ENCODE measurements around the gene C22orf23.

Gene C22orf23

DNA sequence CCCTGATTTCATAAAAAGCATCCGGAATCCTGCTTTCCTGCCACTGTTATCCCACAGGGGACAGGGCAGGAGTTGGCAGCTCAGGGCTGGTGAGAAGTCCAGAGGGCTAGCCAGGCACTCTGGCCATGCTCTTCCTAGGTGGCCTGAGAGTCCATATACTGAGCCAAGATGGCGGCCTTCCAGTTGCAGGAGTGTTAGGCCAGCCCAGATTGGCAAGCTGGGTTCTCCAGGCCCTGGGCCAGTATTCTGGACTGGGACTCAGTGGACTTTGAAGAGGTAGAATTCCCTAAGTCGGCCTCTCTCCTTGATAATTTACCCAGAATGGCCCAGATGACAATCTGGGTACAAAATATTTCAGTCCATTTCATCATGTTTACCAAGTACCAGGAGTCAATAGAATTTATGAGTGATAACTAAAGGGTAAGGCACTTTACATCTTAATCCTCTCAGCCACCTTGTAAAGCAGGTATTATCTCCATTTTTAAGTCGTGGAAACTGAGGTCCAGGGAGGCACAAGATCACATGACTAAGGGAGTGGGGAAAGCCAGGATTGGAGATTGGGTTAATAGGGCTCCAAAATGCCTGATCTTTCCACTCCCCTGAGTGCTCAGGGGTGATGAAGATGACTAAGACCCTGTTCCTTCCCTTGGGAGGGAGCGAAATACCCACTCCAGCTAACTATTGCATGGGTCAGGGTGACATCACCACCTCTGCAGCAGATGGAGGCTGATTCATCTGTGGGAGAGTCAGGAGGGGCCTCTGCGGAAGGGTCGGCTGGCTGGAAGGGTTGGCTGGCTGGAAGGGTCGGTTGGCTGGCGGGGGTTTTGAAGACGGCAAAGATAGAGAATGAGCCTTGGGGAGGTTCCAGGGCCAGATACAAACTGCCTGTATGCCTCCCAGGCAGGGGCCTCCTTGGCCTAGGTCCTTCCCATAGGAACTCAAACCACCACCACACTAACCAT lies 48.5 kb downstream of the C22orf23 start:
- peak overlapping the region in 4 of 7 experiments; percentile 61 to 83 (median 72) for H3K4me3 ChIP-seq (ENCODE audit: control insufficient read depth in 1 of 7, extremely low read depth in 1 of 7, insufficient read depth in 4 of 7, low read depth in 2 of 7, low read length in 6 of 7)
- H3K27ac ChIP-seq (ENCODE audit: insufficient read depth in 1 of 2, low read depth in 1 of 2, low read length in 2 of 2, poor library complexity in 1 of 2, severe bottlenecking in 2 of 2), result peak overlapping the region in 1 of 2 experiments; percentile 54
- H3K4me1 ChIP-seq (ENCODE audit: control extremely low read depth in 1 of 4, control insufficient read depth in 4 of 4, insufficient read depth in 4 of 4, low read length in 3 of 4), result peaks cover 0 to 37% (median 26%) of the 10 kb centered on the region in 4 experiments
- peak; percentile 66 to 81 (median 80) for DNase-seq
- peaks cover 0 to 2% (median 0%) of the 10 kb centered on the region in 4 experiments for H3K36me3 ChIP-seq (ENCODE audit: control insufficient read depth in 4 of 4, insufficient read depth in 4 of 4, low read length in 3 of 4)
- 86% methylated on average over 6 of the region's 10 CpGs for WGBS (ENCODE audit: insufficient coverage)
- CTCF ChIA-PET, result interaction anchor here (0.6 to 3.7 kb wide), 12 partner anchors 8 to 660 kb away, joined by 3 to 24 read pairs (median 3); no protein-coding TSS in a partner anchor
- no peaks in the 10 kb centered on the region for H3K27me3 ChIP-seq (replicated peaks in 2 of 5; ENCODE audit: control insufficient read depth in 4 of 5, insufficient read depth in 5 of 5, low read length in 4 of 5)
- POLR2A ChIA-PET, result no interaction called here
- no peaks in the 10 kb centered on the region for H3K9me3 ChIP-seq (ENCODE audit: control extremely low read depth in 1 of 5, control insufficient read depth in 4 of 5, insufficient read depth in 2 of 5, low read depth in 1 of 5, low read length in 4 of 5)

DNA sequence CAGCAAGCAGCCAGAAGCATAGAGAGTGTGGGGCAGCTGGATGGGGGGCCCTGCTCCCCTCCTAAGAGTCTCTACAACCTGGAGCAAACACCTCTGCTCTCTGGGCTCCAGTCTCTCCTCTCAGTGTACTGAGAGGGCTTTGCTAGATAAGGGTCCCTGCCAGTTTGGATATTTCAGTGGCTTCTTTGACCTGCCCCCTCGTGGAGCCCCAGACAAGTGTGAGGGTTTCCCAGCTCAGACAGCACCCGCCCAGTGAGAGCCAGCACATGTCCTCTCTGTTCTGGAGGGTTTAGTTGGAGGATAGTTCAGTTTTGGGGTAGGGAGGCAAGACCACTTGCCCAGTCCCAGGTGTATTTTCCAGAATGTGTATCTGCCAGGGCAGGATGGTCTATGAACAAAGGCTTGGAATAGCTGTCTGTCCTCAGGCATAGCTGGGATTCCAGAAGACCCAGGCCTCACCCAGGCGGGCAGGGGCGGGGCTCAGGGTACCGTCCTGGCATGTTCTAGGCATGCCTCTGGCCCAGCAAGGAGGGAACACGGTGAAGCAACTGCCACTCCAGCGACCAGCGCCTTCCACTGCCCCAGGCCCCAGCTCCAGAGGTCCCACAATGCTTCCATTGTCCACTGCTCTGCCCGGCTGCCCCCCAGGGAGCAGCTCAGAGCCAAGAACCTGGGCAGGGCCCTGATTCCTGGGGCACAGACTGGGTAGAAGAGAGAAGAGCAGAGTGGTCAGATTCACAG lies 54.8 kb downstream of the C22orf23 start:
- Histone ChIP-seq H3K36me3 (ENCODE audit: control insufficient read depth in 4 of 4, insufficient read depth in 4 of 4, low read length in 3 of 4) (no peaks in the 10 kb centered on the region), H3K9me3 (ENCODE audit: control extremely low read depth in 1 of 5, control insufficient read depth in 4 of 5, insufficient read depth in 2 of 5, low read depth in 1 of 5, low read length in 4 of 5) (no peaks in the 10 kb centered on the region), H3K27me3 (replicated peaks in 2 of 5; ENCODE audit: control insufficient read depth in 4 of 5, insufficient read depth in 5 of 5, low read length in 4 of 5) (no peaks in the 10 kb centered on the region), H3K4me3 (ENCODE audit: control insufficient read depth in 1 of 7, extremely low read depth in 1 of 7, insufficient read depth in 4 of 7, low read depth in 2 of 7, low read length in 6 of 7) (no peak overlapping the region), H3K27ac (ENCODE audit: insufficient read depth in 1 of 2, low read depth in 1 of 2, low read length in 2 of 2, poor library complexity in 1 of 2, severe bottlenecking in 2 of 2) (no peak overlapping the region), H3K4me1 (ENCODE audit: control extremely low read depth in 1 of 4, control insufficient read depth in 4 of 4, insufficient read depth in 4 of 4, low read length in 3 of 4) (peaks cover 6 to 51% (median 35%) of the 10 kb centered on the region in 4 experiments)
- CTCF ChIA-PET, result interaction anchor here (1.0 to 4.4 kb wide), 3 partner anchors 12 to 36 kb away, joined by 3 to 31 read pairs (median 4); no protein-coding TSS in a partner anchor
- POLR2A ChIA-PET, result interaction anchor here (1.2 kb wide), 1 partner anchor 35 kb away, joined by 7 read pairs; no protein-coding TSS in a partner anchor
- 78% methylated on average over 7 of the region's 9 CpGs for WGBS (ENCODE audit: insufficient coverage)
- DNase-seq, result no peak

DNA sequence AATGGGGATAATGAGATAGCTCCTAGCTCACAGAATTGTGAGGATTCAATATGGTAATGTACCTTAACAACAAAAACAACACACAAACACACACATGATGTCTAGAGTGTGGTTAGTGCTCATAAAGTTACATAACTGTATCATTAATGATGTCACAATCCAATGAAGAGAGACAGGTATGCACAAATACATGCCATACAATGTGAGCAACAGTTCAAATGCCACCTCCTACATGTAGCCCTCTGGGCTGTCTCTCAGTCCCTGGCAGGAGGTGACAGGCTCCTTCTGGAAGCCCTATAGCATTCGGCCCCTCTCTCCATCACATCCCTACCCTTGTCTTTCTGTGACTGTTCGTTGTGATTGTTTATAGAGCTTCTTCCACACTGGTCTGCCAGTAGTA lies 55.6 kb downstream of the C22orf23 start:
- ChIA-PET POLR2A (interaction anchor here (1.2 kb wide), 1 partner anchor 36 kb away, joined by 7 read pairs; no protein-coding TSS in a partner anchor), CTCF (interaction anchor here (0.6 to 4.4 kb wide), 8 partner anchors 8 to 888 kb away, joined by 3 to 31 read pairs (median 4); partner anchors contain the start of gene MICALL1)
- Histone ChIP-seq H3K27ac (ENCODE audit: insufficient read depth in 1 of 2, low read depth in 1 of 2, low read length in 2 of 2, poor library complexity in 1 of 2, severe bottlenecking in 2 of 2) (peak overlapping the region in 1 of 2 experiments; percentile 63), H3K4me3 (ENCODE audit: control insufficient read depth in 1 of 7, extremely low read depth in 1 of 7, insufficient read depth in 4 of 7, low read depth in 2 of 7, low read length in 6 of 7) (no peak overlapping the region), H3K9me3 (ENCODE audit: control extremely low read depth in 1 of 5, control insufficient read depth in 4 of 5, insufficient read depth in 2 of 5, low read depth in 1 of 5, low read length in 4 of 5) (no peaks in the 10 kb centered on the region), H3K4me1 (ENCODE audit: control extremely low read depth in 1 of 4, control insufficient read depth in 4 of 4, insufficient read depth in 4 of 4, low read length in 3 of 4) (peaks cover 6 to 51% (median 35%) of the 10 kb centered on the region in 4 experiments), H3K36me3 (ENCODE audit: control insufficient read depth in 4 of 4, insufficient read depth in 4 of 4, low read length in 3 of 4) (peaks cover 0 to 3% (median under 1%) of the 10 kb centered on the region in 4 experiments), H3K27me3 (replicated peaks in 2 of 5; ENCODE audit: control insufficient read depth in 4 of 5, insufficient read depth in 5 of 5, low read length in 4 of 5) (no peaks in the 10 kb centered on the region)
- no peak for DNase-seq
- WGBS (ENCODE audit: insufficient coverage), result no CpG with 5 or more reads among the region's 2 CpGs

DNA sequence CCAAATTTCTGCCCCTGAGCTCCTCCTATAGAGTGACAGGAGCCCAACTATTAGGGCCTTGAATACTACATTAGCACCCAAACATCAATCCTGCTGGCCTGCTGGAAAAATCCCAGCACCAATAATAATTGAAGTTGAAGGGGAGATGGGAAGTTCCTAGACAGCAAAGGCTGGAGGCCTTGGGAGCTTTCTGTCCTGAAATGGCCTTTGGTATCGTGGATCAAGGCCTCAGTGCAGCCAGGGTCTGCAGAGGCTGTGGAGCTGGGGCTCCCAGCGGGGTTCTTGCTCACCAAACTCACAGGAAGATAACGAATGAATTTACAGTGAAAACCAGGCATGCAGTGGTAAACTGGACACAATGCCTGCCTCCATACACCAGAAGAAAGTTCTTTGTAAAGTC lies 56.5 kb downstream of the C22orf23 start:
- ChIA-PET CTCF (interaction anchor here (0.9 to 4.4 kb wide), 11 partner anchors 9 to 80 kb away, joined by 3 to 31 read pairs (median 5); partner anchors contain the start of gene MICALL1), POLR2A (interaction anchor here (0.6 kb wide), 1 partner anchor 114 kb away, joined by 4 read pairs; no protein-coding TSS in a partner anchor)
- no peaks in the 10 kb centered on the region for H3K9me3 ChIP-seq (ENCODE audit: control extremely low read depth in 1 of 5, control insufficient read depth in 4 of 5, insufficient read depth in 2 of 5, low read depth in 1 of 5, low read length in 4 of 5)
- DNase-seq, result no peak
- H3K27ac ChIP-seq (ENCODE audit: insufficient read depth in 1 of 2, low read depth in 1 of 2, low read length in 2 of 2, poor library complexity in 1 of 2, severe bottlenecking in 2 of 2), result peak overlapping the region; percentile 0 to 63
- 92% methylated on average over 1 of the region's 3 CpGs for WGBS (ENCODE audit: insufficient coverage)
- peak overlapping the region in 1 of 7 experiments; percentile 25 for H3K4me3 ChIP-seq (ENCODE audit: control insufficient read depth in 1 of 7, extremely low read depth in 1 of 7, insufficient read depth in 4 of 7, low read depth in 2 of 7, low read length in 6 of 7)
- peaks cover 6 to 51% (median 35%) of the 10 kb centered on the region in 4 experiments for H3K4me1 ChIP-seq (ENCODE audit: control extremely low read depth in 1 of 4, control insufficient read depth in 4 of 4, insufficient read depth in 4 of 4, low read length in 3 of 4)
- no peaks in the 10 kb centered on the region for H3K27me3 ChIP-seq (replicated peaks in 2 of 5; ENCODE audit: control insufficient read depth in 4 of 5, insufficient read depth in 5 of 5, low read length in 4 of 5)
- peaks cover 0 to 9% (median 5%) of the 10 kb centered on the region in 4 experiments for H3K36me3 ChIP-seq (ENCODE audit: control insufficient read depth in 4 of 4, insufficient read depth in 4 of 4, low read length in 3 of 4)

DNA sequence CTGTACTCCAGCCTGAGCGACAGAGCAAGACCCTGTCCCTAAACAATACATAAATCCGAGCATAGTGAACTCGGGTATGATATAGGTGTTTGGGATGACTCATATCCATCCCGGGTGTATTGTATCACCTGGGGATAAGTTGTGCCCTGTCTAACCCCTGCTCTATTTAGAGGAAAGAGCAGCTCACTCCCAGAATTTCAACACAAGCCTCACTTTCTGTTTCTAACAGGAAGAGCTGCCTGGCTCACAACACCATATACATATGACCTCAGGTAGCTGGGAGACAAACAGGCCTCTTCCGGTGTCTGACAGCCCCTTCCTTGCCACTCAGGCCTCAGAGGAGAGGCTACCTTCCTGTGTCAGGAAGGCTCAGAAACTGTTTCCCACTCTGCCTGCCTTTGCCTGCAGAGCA lies 57.2 kb downstream of the C22orf23 start:
- DNase-seq, result peak in 2 of 3 donors; percentile 54 to 61
- Histone ChIP-seq H3K4me3 (ENCODE audit: control insufficient read depth in 1 of 7, extremely low read depth in 1 of 7, insufficient read depth in 4 of 7, low read depth in 2 of 7, low read length in 6 of 7) (peak overlapping the region in 4 of 7 experiments; percentile 6 to 48 (median 38)), H3K4me1 (ENCODE audit: control extremely low read depth in 1 of 4, control insufficient read depth in 4 of 4, insufficient read depth in 4 of 4, low read length in 3 of 4) (peaks cover 6 to 44% (median 32%) of the 10 kb centered on the region in 4 experiments), H3K9me3 (ENCODE audit: control extremely low read depth in 1 of 5, control insufficient read depth in 4 of 5, insufficient read depth in 2 of 5, low read depth in 1 of 5, low read length in 4 of 5) (no peaks in the 10 kb centered on the region), H3K27me3 (replicated peaks in 2 of 5; ENCODE audit: control insufficient read depth in 4 of 5, insufficient read depth in 5 of 5, low read length in 4 of 5) (no peaks in the 10 kb centered on the region), H3K27ac (ENCODE audit: insufficient read depth in 1 of 2, low read depth in 1 of 2, low read length in 2 of 2, poor library complexity in 1 of 2, severe bottlenecking in 2 of 2) (peak overlapping the region; percentile 0 to 63), H3K36me3 (ENCODE audit: control insufficient read depth in 4 of 4, insufficient read depth in 4 of 4, low read length in 3 of 4) (peaks cover 0 to 17% (median 8%) of the 10 kb centered on the region in 4 experiments)
- ChIA-PET POLR2A (no interaction called here), CTCF (interaction anchor here (0.9 to 4.4 kb wide), 9 partner anchors 8 to 79 kb away, joined by 3 to 31 read pairs (median 5); partner anchors contain the start of gene MICALL1)
- 0% methylated on average over 1 of the region's 5 CpGs for WGBS (ENCODE audit: insufficient coverage)

DNA sequence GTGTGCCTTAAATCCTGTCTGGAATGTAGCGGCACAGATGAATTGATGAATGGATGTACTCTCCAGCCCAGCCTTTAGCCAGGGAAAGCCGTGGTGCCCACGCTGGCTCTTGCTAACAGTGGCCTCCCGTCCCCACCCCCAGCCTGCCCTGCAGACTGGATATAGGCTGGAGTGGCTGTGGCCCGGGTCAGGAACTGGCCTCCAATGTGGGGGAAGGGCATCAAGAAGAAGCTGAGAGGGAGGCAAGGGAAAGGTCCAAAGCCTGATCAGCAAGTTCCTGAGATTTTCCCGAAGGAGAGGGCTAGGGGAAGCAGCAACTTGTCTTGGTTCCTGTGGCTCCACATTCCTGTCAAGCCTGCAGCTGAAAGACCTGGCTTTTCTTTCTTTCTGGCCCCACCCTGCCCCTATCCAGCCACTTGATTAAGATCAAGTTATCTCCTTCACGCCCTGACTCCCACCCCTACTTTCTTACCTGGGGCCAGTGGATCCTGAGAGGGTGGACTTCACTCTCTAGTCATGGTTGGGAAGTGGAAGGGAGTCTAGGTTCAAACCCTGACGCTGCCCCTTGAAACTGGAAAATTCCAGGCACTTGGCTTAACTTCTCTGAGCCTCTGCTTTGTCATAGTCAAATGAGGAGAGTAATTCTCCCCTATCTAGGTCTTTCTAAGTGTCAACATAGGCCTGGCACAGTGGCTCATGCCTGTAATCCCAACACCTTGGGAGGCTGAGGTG lies 58.3 kb downstream of the C22orf23 start:
- CTCF ChIA-PET, result interaction anchor here (1.4 to 2.2 kb wide), 2 partner anchors 9 to 11 kb away, joined by 3 to 14 read pairs; partner anchors contain the start of gene MICALL1
- Histone ChIP-seq H3K27me3 (replicated peaks in 2 of 5; ENCODE audit: control insufficient read depth in 4 of 5, insufficient read depth in 5 of 5, low read length in 4 of 5) (no peaks in the 10 kb centered on the region), H3K4me3 (ENCODE audit: control insufficient read depth in 1 of 7, extremely low read depth in 1 of 7, insufficient read depth in 4 of 7, low read depth in 2 of 7, low read length in 6 of 7) (no peak overlapping the region), H3K4me1 (ENCODE audit: control extremely low read depth in 1 of 4, control insufficient read depth in 4 of 4, insufficient read depth in 4 of 4, low read length in 3 of 4) (peaks cover 6 to 38% (median 29%) of the 10 kb centered on the region in 4 experiments), H3K27ac (ENCODE audit: insufficient read depth in 1 of 2, low read depth in 1 of 2, low read length in 2 of 2, poor library complexity in 1 of 2, severe bottlenecking in 2 of 2) (no peak overlapping the region), H3K36me3 (ENCODE audit: control insufficient read depth in 4 of 4, insufficient read depth in 4 of 4, low read length in 3 of 4) (peaks cover 1 to 20% (median 10%) of the 10 kb centered on the region in 4 experiments), H3K9me3 (ENCODE audit: control extremely low read depth in 1 of 5, control insufficient read depth in 4 of 5, insufficient read depth in 2 of 5, low read depth in 1 of 5, low read length in 4 of 5) (no peaks in the 10 kb centered on the region)
- DNase-seq, result no peak
- POLR2A ChIA-PET, result no interaction called here
- 87% methylated on average over 6 of the region's 8 CpGs for WGBS (ENCODE audit: insufficient coverage)
